HepG2 (cell line): ENCODE data around the gene ANKS1B. TPM values are rescaled to one million over a fixed set of nuclear protein-coding genes. Genes with fewer than 3 reads are reported as not detected.

Source experiments
- ATAC-seq: fragments of 200-7000 bp; cut with Tn5 transposase; 3 replicates; pipeline ENCODE4 v1.9.1; 2020; ENCODE audit warnings: mild to moderate bottlenecking, moderate library complexity
- BruUV-seq: library from RNA; stranded (reverse); fragments of 400-500 nt; replicated peaks from 2 replicates; lab custom pipeline; 2021; lab: Mats Ljungman, UMichigan
- CTCF ChIA-PET: fragments of 300-600 bp; formaldehyde crosslinking; extraction: SDS; loops from one replicate; lab custom pipeline; 2021; ENCODE audit warnings: low total read pairs, inconsistent platforms, low intra/inter-chr PET ratio; lab: Yijun Ruan, JAX
- POLR2A ChIA-PET: fragments of 350-600 bp; sonication (Branson Sonifier 250); formaldehyde crosslinking; loops from one replicate; lab custom pipeline; 2020; ENCODE audit warnings: antibody characterized with exemption, inconsistent platforms; lab: Yijun Ruan, JAX
- DNase-seq: peaks from one replicate; pipeline ENCODE4 v3.0.0-alpha.2; 2015; ENCODE audit warnings: low spot score
- FAIRE-seq: peaks from 3 replicates; lab custom pipeline; 2011; peaks lifted over from hg19 to GRCh38; lab: Jason Lieb, UNC
- H2AFZ ChIP-seq: one replicate; pipeline ENCODE4 v1.6.1; 2011; ENCODE audit warnings: low read length, inconsistent platforms
- H3K27ac ChIP-seq: fragments of 300-600 bp; 3 replicates; pipeline ENCODE4 v1.8.0; 2011; ENCODE audit warnings: mixed run types, mild to moderate bottlenecking, mixed read lengths, low read length, inconsistent platforms; ENCODE audit not compliant: insufficient read depth; ENCODE audit errors: extremely low read length
- H3K27me3 ChIP-seq, 2 experiments: fragments of 200-600 bp in 1 of 2; 2 replicates in 1 of 2; 3 replicates in 1 of 2; pipeline versions ENCODE4 v1.6.0 to v1.8.0; 2011; ENCODE audit warnings: low read length in 2 of 2, mild to moderate bottlenecking in 2 of 2, moderate library complexity in 2 of 2, inconsistent platforms in 1 of 2; ENCODE audit not compliant: insufficient read depth in 2 of 2, control insufficient read depth in 1 of 2
- H3K36me3 ChIP-seq, 2 experiments: fragments of 200-600 bp in 1 of 2; replicated peaks in 1 of 2; 2 replicates in 1 of 2; 3 replicates in 1 of 2; pipeline versions ENCODE4 v1.5.1 to v1.8.0; 2011; ENCODE audit warnings: low read length in 2 of 2, inconsistent platforms in 1 of 2; ENCODE audit not compliant: insufficient read depth in 2 of 2, control insufficient read depth in 1 of 2
- H3K4me1 ChIP-seq: 2 replicates; pipeline ENCODE4 v1.5.1; 2012; ENCODE audit warnings: low read length, inconsistent platforms; ENCODE audit not compliant: insufficient read depth
- H3K4me2 ChIP-seq: 2 replicates; pipeline ENCODE4 v1.6.0; 2011; ENCODE audit warnings: low read depth, low read length, inconsistent platforms
- H3K4me3 ChIP-seq, 3 experiments: fragments of 200-600 bp in 1 of 3; sonication (generic), shearing (Covaris generic) in 1 of 3; replicated peaks in 1 of 3; 2 replicates each; pipeline ENCODE4 v1.5.1; 2011 to 2016; ENCODE audit warnings: low read length in 3 of 3, inconsistent platforms in 2 of 3, low read depth in 2 of 3, mild to moderate bottlenecking in 2 of 3, control low read depth in 1 of 3, mixed read lengths in 1 of 3; ENCODE audit not compliant: insufficient read depth in 1 of 3
- H3K79me2 ChIP-seq: one replicate; pipeline ENCODE4 v1.6.1; 2011; ENCODE audit warnings: low read length, inconsistent platforms; ENCODE audit not compliant: insufficient read depth
- H3K9ac ChIP-seq: 2 replicates; pipeline ENCODE4 v1.6.0; 2011; ENCODE audit warnings: mild to moderate bottlenecking, low read depth, low read length, inconsistent platforms; ENCODE audit not compliant: insufficient read depth
- H3K9me3 ChIP-seq: 2 replicates; pipeline ENCODE4 v1.5.1; 2012; ENCODE audit warnings: mild to moderate bottlenecking, low read length
- H4K20me1 ChIP-seq: 2 replicates; pipeline ENCODE4 v1.6.0; 2011; ENCODE audit warnings: inconsistent platforms, mild to moderate bottlenecking, low read length, moderate library complexity; ENCODE audit not compliant: insufficient read depth
- HNRNPH1 ChIP-seq: fragments of 200-400 bp; formaldehyde crosslinking; optimal IDR thresholded peaks from 2 replicates; pipeline ENCODE3; 2017; ENCODE audit warnings: mild to moderate bottlenecking, low read depth, low read length
- IRF1 ChIP-seq: sonication (generic); formaldehyde crosslinking; IDR thresholded peaks from 2 replicates; pipeline ENCODE4 v1.4.0; 2020; ENCODE audit warnings: low read depth, mild to moderate bottlenecking, missing genetic modification reagents
- KAT2B ChIP-seq: fragments of 150-350 bp; IDR thresholded peaks from 2 replicates; pipeline ENCODE4 v1.6.1; 2014; ENCODE audit warnings: low read depth, low read length, borderline replicate concordance
- MYC ChIP-seq: sonication (generic); formaldehyde crosslinking; IDR thresholded peaks from 2 replicates; pipeline ENCODE4 v1.9.0; 2021; ENCODE audit warnings: missing genetic modification reagents, borderline replicate concordance
- NR3C1 ChIP-seq: sonication (generic); formaldehyde crosslinking; IDR thresholded peaks from 2 replicates; pipeline ENCODE4 v1.4.0; 2020; ENCODE audit warnings: missing genetic modification reagents
- REXO4 ChIP-seq: sonication (generic); formaldehyde crosslinking; IDR thresholded peaks from 2 replicates; pipeline ENCODE4 v1.8.0; 2022; ENCODE audit warnings: missing genetic modification reagents, mild to moderate bottlenecking, borderline replicate concordance
- RXRB ChIP-seq: IDR thresholded peaks from 2 replicates; pipeline ENCODE4 v1.6.1; 2016; ENCODE audit warnings: borderline replicate concordance, missing genetic modification reagents, missing compliant biosample characterization
- SNAPC5 ChIP-seq: sonication (generic); formaldehyde crosslinking; IDR thresholded peaks from 2 replicates; pipeline ENCODE4 v1.8.1; 2023; ENCODE audit warnings: mild to moderate bottlenecking, missing genetic modification reagents, borderline replicate concordance
- ZNF142 ChIP-seq: sonication (generic); formaldehyde crosslinking; IDR thresholded peaks from 2 replicates; pipeline ENCODE4 v1.4.0; 2020; ENCODE audit warnings: missing genetic modification reagents
- ZNF777 ChIP-seq: sonication (generic); formaldehyde crosslinking; IDR thresholded peaks from 2 replicates; pipeline ENCODE4 v1.4.0; 2020; ENCODE audit warnings: missing genetic modification reagents
- ZNF879 ChIP-seq: sonication (generic); formaldehyde crosslinking; IDR thresholded peaks from 2 replicates; pipeline ENCODE4 v1.8.1; 2023; ENCODE audit warnings: missing genetic modification reagents
- WGBS: methylation state at CpG from one replicate; pipeline ENCODE4 v1.1.6; 2017; ENCODE audit warnings: low lambda C conversion rate; 5-methylcytosine and 5-hydroxymethylcytosine counted together
- in situ Hi-C: cut with HindIII; loops from 2 replicates; pipeline ENCODE4 v1.10.0; 2017; ENCODE audit warnings: low pct_unique_long_range_greater_than_20kb; ENCODE audit not compliant: extremely low pct_ligation_motif_present
- intact Hi-C: fragments of 100-400 bp; cut with micrococcal nuclease; formaldehyde crosslinking; loops from one replicate; pipeline ENCODE4 v1.10.0; 2022; ENCODE audit not compliant: unreplicated experiment
- polyA plus RNA-seq, 8 experiments: library from polyadenylated mRNA; depleted of rRNA in 3 of 8; stranded (reverse) in 7 of 8; unstranded in 1 of 8; fragments of >200 nt; fragmentation: Illumina TruSeq in 4 of 8; extraction: Trizol in 4 of 8; gene quantifications; 2 replicates each; pipeline versions ENCODE4 v1.2.1 to v1.2.3, GENCODE V29; 2011 to 2016; ENCODE audit warnings: low read depth in 4 of 8, missing spikeins in 1 of 8, mixed read lengths in 1 of 8; ENCODE audit not compliant: insufficient read depth in 1 of 8
- total RNA-seq, 5 experiments: library from RNA; depleted of rRNA; stranded (reverse); fragments of >200 nt; fragmentation: Illumina TruSeq; extraction: Trizol; gene quantifications; 2 replicates each; pipeline ENCODE4 v1.2.3, GENCODE V29; 2016; ENCODE audit warnings: low read depth in 1 of 5
- TF ChIP-seq, protein P1 (sequence below): sonication (generic); formaldehyde crosslinking; IDR thresholded peaks from 2 replicates; pipeline ENCODE4 v1.5.0; 2020; ENCODE audit warnings: mild to moderate bottlenecking, missing genetic modification reagents, borderline replicate concordance
- TF ChIP-seq, protein P2 (sequence below): sonication (generic); formaldehyde crosslinking; IDR thresholded peaks from 2 replicates; pipeline ENCODE4 v1.4.0; 2020; ENCODE audit warnings: missing genetic modification reagents

The ANKS1B gene
- total and polyA plus RNA-seq, 2 of the 13 experiments (the other 11 are each of a cell fraction or from before 2014, with no cell fraction given): 0.15 TPM; not detected in 1

DNA sequence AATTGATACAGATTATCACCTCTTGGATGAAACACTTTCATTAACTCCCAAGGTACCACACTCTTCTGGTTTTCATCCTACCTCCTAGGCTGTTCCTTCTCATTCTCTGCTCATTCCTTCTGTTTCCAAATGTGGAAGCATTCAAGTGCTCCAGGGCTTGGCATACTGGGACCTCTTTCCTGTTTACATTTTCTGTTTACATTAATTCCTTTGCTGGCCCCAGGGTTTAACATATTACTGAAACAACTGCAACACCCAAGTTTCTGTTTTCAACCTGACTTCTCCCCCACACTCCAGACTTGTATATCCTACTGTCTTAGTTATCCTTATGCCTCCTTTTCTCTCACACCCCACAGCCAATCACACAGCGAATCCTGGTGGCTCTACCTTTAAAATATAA, 723.5 kb downstream of the ANKS1B start (continued):
- TF ChIP-seq ZNF142 (CRISPR knock-in tag) (no peak), ZNF879 (CRISPR knock-in tag) (no peak), NR3C1 (CRISPR knock-in tag) (no peak), IRF1 (CRISPR knock-in tag) (no peak)

GRCh38 chr12:99260456-99260996, 724.2 kb downstream of the ANKS1B start:
- in situ Hi-C loops: no loop called here
- 3% methylated on average over 4 of the region's 4 CpGs for WGBS
- TF ChIP-seq, protein P1, sequence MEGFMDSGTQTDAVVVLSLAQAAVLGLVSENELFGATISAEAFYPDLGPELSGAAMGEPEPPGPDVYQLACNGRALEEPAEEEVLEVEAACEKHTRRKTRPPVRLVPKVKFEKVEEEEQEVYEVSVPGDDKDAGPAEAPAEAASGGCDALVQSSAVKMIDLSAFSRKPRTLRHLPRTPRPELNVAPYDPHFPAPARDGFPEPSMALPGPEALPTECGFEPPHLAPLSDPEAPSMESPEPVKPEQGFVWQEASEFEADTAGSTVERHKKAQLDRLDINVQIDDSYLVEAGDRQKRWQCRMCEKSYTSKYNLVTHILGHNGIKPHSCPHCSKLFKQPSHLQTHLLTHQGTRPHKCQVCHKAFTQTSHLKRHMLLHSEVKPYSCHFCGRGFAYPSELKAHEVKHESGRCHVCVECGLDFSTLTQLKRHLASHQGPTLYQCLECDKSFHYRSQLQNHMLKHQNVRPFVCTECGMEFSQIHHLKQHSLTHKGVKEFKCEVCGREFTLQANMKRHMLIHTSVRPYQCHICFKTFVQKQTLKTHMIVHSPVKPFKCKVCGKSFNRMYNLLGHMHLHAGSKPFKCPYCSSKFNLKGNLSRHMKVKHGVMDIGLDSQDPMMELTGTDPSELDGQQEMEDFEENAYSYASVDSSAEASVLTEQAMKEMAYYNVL: no peak
- TF ChIP-seq HNRNPH1 (no peak), ZNF777 (CRISPR knock-in tag) (no peak), RXRB (CRISPR knock-in tag) (no peak), REXO4 (CRISPR knock-in tag) (no peak), KAT2B (no peak), SNAPC5 (CRISPR knock-in tag) (no peak), MYC (CRISPR knock-in tag) (no peak)
- TF ChIP-seq, protein P2, sequence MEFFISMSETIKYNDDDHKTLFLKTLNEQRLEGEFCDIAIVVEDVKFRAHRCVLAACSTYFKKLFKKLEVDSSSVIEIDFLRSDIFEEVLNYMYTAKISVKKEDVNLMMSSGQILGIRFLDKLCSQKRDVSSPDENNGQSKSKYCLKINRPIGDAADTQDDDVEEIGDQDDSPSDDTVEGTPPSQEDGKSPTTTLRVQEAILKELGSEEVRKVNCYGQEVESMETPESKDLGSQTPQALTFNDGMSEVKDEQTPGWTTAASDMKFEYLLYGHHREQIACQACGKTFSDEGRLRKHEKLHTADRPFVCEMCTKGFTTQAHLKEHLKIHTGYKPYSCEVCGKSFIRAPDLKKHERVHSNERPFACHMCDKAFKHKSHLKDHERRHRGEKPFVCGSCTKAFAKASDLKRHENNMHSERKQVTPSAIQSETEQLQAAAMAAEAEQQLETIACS: no peak

More at GRCh38 chr12:99260456-99260996, 724.2 kb downstream of the ANKS1B start:
- Histone ChIP-seq H3K4me1 (no peaks in the 10 kb centered on the region), H3K36me3 (no peaks in the 10 kb centered on the region), H4K20me1 (no peaks in the 10 kb centered on the region), H3K27ac (no peak overlapping the region), H3K27me3 (no peaks in the 10 kb centered on the region), H3K9me3 (no peaks in the 10 kb centered on the region), H2AFZ (no peak overlapping the region), H3K79me2 (no peaks in the 10 kb centered on the region), H3K9ac (no peak overlapping the region), H3K4me3 (no peak overlapping the region), H3K4me2 (no peak overlapping the region)
- CTCF ChIA-PET: no interaction called here
- ATAC-seq: no peak
- no TSS peak for BruUV-seq
- intact Hi-C loops: no loop called here
- no peak for DNase-seq
- no peak for FAIRE-seq
- POLR2A ChIA-PET: no interaction called here
